SU-DHL-6 (cell line): Measurements from ENCODE around the gene CECR2.

Experiments
- EZH2phosphoT487 ChIP-seq: fragments of 200-600 bp; sonication (generic), shearing (Covaris generic); conservative IDR thresholded peaks from 2 replicates; pipeline ENCODE4 v1.6.1; 2018; ENCODE audit warnings: mild to moderate bottlenecking, antibody characterized with exemption, low read length, moderate library complexity, mixed read lengths
- TF ChIP-seq, protein P1 (sequence below): fragments of 200-600 bp; sonication (generic); IDR thresholded peaks from one replicate; pipeline ENCODE4 v1.5.1; 2017; ENCODE audit warnings: antibody characterized with exemption, mild to moderate bottlenecking, low read length, moderate library complexity; ENCODE audit not compliant: insufficient read depth, poor library complexity, severe bottlenecking

- TF ChIP-seq, protein P1, sequence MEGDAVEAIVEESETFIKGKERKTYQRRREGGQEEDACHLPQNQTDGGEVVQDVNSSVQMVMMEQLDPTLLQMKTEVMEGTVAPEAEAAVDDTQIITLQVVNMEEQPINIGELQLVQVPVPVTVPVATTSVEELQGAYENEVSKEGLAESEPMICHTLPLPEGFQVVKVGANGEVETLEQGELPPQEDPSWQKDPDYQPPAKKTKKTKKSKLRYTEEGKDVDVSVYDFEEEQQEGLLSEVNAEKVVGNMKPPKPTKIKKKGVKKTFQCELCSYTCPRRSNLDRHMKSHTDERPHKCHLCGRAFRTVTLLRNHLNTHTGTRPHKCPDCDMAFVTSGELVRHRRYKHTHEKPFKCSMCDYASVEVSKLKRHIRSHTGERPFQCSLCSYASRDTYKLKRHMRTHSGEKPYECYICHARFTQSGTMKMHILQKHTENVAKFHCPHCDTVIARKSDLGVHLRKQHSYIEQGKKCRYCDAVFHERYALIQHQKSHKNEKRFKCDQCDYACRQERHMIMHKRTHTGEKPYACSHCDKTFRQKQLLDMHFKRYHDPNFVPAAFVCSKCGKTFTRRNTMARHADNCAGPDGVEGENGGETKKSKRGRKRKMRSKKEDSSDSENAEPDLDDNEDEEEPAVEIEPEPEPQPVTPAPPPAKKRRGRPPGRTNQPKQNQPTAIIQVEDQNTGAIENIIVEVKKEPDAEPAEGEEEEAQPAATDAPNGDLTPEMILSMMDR, result no peak
- no peak for TF ChIP-seq EZH2phosphoT487
Measured at GRCh38 chr22:17403906-17404305, 34.6 kb downstream of the CECR2 start.
